Measurements from ENCODE around the gene SYMPK.
A peak's percentile ranks its signal among the peaks of the same experiment; 100 is the strongest.

SYMPK gene

DNA sequence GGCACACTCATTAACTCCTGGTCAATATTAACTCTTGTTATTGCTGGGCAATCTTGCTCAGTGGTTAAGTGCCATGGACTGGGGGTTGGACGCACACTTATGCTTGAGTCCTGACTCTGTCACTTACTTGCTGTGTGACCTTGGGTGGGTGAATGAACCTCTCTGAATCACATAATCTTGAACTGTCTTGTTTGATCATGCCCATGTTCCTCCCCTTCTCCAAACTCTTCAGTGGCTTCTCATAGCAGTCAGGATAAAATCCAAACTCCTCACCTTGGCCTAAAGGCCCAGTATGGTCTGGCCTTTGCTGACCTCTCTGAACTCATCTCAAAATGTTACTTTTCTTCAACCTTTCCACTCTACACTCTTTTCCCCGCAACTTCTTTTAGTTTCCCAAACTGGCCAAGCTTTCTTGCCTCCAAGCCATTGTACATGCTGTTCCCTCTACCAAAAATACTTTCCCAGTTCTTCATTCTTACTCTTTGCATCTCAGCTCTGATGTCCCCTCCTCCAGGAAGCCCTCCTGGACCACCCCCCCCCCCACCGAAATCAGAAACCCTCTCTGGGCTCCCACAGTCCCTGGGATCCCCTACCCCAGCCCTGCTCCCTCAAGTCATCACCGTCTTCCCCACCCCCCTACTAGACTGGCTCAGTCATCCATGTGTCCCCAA, 37.1 kb upstream of the SYMPK start:
- TF ChIP-seq ZNF155 (tag by site-specific recombination; IDR thresholded peaks at IDR 0.05) (no peak), ZIC2 (tag by site-specific recombination; IDR thresholded peaks at IDR 0.05) (no peak), ZNF2 (tag by site-specific recombination; IDR thresholded peaks at IDR 0.05) (no peak), ZNF623 (tag by site-specific recombination; IDR thresholded peaks at IDR 0.05) (no peak), KLF10 (tag by site-specific recombination; IDR thresholded peaks at IDR 0.05) (no peak), ZNF768 (tag by site-specific recombination; IDR thresholded peaks at IDR 0.05) (peak; percentile 96), ZNF341 (tag by site-specific recombination; IDR thresholded peaks at IDR 0.05; ENCODE audit: low read depth) (no peak)
- TF ChIP-seq, protein P1, sequence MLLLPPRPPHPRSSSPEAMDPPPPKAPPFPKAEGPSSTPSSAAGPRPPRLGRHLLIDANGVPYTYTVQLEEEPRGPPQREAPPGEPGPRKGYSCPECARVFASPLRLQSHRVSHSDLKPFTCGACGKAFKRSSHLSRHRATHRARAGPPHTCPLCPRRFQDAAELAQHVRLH (tag by site-specific recombination; IDR thresholded peaks at IDR 0.05), result 0 out of 2 replicates have a peak, but pooled peaks have one; percentile 49
- Histone ChIP-seq H3K4me3 (ENCODE audit: low read depth, low read length) (no peak overlapping the region), H3K9me3 (ENCODE audit: control insufficient read depth, insufficient read depth, low read depth, low read length) (no peaks in the 10 kb centered on the region), H3K27ac (ENCODE audit: extremely low read depth, low read depth, low read length) (no peak overlapping the region), H3K36me3 (ENCODE audit: control insufficient read depth in 2 of 2, insufficient read depth in 1 of 2, low read length in 2 of 2) (peaks cover 32 to 49% of the 10 kb centered on the region in 2 experiments; a peak in 2 of 3 replicates), H3K4me1 (ENCODE audit: control insufficient read depth, insufficient read depth, low read length) (peaks cover 9% of the 10 kb centered on the region; the same call in 1 of the 2 replicates)
- POLR2A ChIA-PET, result no interaction called here
- CTCF ChIA-PET, result interaction anchor here (0.6 to 3.4 kb wide), 3 partner anchors 13 to 441 kb away, joined by 3 to 25 read pairs (median 3); no protein-coding TSS in a partner anchor

DNA sequence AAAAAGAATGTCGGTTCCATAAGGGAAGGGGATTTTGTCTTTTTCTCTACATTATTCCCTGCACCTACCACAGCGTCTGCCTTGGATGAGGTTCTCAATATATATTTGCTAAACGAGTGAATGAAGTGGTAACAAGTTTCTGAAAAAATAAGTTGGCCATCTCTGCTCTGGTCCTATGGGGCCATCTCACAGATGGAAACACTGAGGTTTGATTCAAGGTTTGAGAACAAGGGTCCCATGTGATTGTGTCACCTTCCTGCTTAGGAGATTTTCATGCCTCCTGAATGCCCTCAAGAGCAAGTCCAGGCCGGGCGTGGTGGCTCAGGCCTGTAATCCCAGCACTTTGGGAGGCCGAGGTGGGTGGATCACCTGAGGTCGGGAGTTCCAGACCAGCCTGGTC, 36.3 kb upstream of the SYMPK start:
- no peaks in the 10 kb centered on the region for H3K9me3 ChIP-seq (ENCODE audit: control insufficient read depth, insufficient read depth, low read depth, low read length)
- no peak overlapping the region for H3K27ac ChIP-seq (ENCODE audit: extremely low read depth, low read depth, low read length)
- CTCF ChIA-PET, result no interaction called here
- H3K36me3 ChIP-seq (ENCODE audit: control insufficient read depth in 2 of 2, insufficient read depth in 1 of 2, low read length in 2 of 2), result peaks cover 33 to 53% of the 10 kb centered on the region in 2 experiments; a peak in 2 of 3 replicates
- POLR2A ChIA-PET, result no interaction called here
- no peak overlapping the region for H3K4me3 ChIP-seq (ENCODE audit: low read depth, low read length)
- peaks cover 9% of the 10 kb centered on the region; the same call in 1 of the 2 replicates for H3K4me1 ChIP-seq (ENCODE audit: control insufficient read depth, insufficient read depth, low read length)
- TF ChIP-seq ZNF239 (tag by site-specific recombination; IDR thresholded peaks at IDR 0.05) (no peak), ZNF549 (tag by site-specific recombination; IDR thresholded peaks at IDR 0.05) (no peak), PRDM4 (tag by site-specific recombination; IDR thresholded peaks at IDR 0.05) (no peak), ZNF449 (tag by site-specific recombination; IDR thresholded peaks at IDR 0.05) (no peak), ZNF114 (tag by site-specific recombination; IDR thresholded peaks at IDR 0.05) (no peak), ZNF76 (tag by site-specific recombination; IDR thresholded peaks at IDR 0.05; ENCODE audit: borderline replicate concordance, low read depth) (no peak), ZNF529 (tag by site-specific recombination; IDR thresholded peaks at IDR 0.05; ENCODE audit: insufficient replicate concordance) (no peak), ZBTB10 (tag by site-specific recombination; IDR thresholded peaks at IDR 0.05) (no peak), ZNF701 (tag by site-specific recombination; IDR thresholded peaks at IDR 0.05) (no peak), SALL2 (tag by site-specific recombination; IDR thresholded peaks at IDR 0.05; ENCODE audit: borderline replicate concordance) (no peak), ZBTB49 (tag by site-specific recombination; IDR thresholded peaks at IDR 0.05; ENCODE audit: low read depth) (no peak), ZNF221 (tag by site-specific recombination; IDR thresholded peaks at IDR 0.05; ENCODE audit: borderline replicate concordance) (no peak)
- TF ChIP-seq, protein P2, sequence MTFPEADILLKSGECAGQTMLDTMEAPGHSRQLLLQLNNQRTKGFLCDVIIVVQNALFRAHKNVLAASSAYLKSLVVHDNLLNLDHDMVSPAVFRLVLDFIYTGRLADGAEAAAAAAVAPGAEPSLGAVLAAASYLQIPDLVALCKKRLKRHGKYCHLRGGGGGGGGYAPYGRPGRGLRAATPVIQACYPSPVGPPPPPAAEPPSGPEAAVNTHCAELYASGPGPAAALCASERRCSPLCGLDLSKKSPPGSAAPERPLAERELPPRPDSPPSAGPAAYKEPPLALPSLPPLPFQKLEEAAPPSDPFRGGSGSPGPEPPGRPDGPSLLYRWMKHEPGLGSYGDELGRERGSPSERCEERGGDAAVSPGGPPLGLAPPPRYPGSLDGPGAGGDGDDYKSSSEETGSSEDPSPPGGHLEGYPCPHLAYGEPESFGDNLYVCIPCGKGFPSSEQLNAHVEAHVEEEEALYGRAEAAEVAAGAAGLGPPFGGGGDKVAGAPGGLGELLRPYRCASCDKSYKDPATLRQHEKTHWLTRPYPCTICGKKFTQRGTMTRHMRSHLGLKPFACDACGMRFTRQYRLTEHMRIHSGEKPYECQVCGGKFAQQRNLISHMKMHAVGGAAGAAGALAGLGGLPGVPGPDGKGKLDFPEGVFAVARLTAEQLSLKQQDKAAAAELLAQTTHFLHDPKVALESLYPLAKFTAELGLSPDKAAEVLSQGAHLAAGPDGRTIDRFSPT (tag by site-specific recombination; IDR thresholded peaks at IDR 0.05), result no peak

Data from HEK293 (cell line).